Stomach (tissue), 9 donors: ENCODE data around the gene CORO1C. TPM values are rescaled to one million over a fixed set of nuclear protein-coding genes. Genes with fewer than 3 reads are reported as not detected.

Experiments
- DNase-seq, 2 donors: peaks; one replicate each; pipeline versions ENCODE4 v3.0.0 to v3.0.0-alpha.2; 2013 to 2019
- H3K27ac ChIP-seq, 5 donors: fragments of 200-600 bp in 4 of 5; sonication (generic) in 4 of 5; one replicate each; pipeline ENCODE4 v1.5.1; 2013 to 2019; ENCODE audit warnings: mild to moderate bottlenecking in 1 of 5, moderate library complexity in 1 of 5
- H3K27me3 ChIP-seq, 3 donors: fragments of 200-600 bp; sonication (generic); one replicate each; pipeline ENCODE4 v1.5.1; 2017 to 2019; ENCODE audit warnings: mixed run types in 1 of 3
- H3K36me3 ChIP-seq, 4 donors: fragments of 200-600 bp; sonication (generic); 1 replicate in 3 of 4; 2 replicates in 1 of 4; pipeline ENCODE4 v1.5.1; 2016 to 2019
- H3K4me1 ChIP-seq, 4 donors: fragments of 200-600 bp; sonication (generic); one replicate each; pipeline ENCODE4 v1.5.1; 2016 to 2019
- H3K4me3 ChIP-seq, 4 donors: fragments of 200-600 bp; sonication (generic) in 3 of 4; one replicate each; pipeline ENCODE4 v1.5.1; 2016 to 2019; ENCODE audit warnings: mild to moderate bottlenecking in 1 of 4
- H3K9me3 ChIP-seq, 4 donors: fragments of 200-600 bp; sonication (generic); one replicate each; pipeline ENCODE4 v1.5.1; 2016 to 2019
- EP300 ChIP-seq: sonication (generic); formaldehyde crosslinking; IDR thresholded peaks from one replicate; pipeline ENCODE4 v1.6.1; 2017; ENCODE audit warnings: antibody characterized with exemption
- POLR2A ChIP-seq, 4 donors: fragments of 450-650 bp; IDR thresholded peaks; one replicate each; pipeline ENCODE4 v1.6.1; 2016; ENCODE audit warnings: antibody characterized with exemption in 4 of 4, control low read depth in 2 of 4, mild to moderate bottlenecking in 1 of 4, moderate library complexity in 1 of 4
- POLR2AphosphoS5 ChIP-seq, 3 donors: sonication (generic); formaldehyde crosslinking; IDR thresholded peaks; one replicate each; pipeline ENCODE4 v1.6.1; 2016; ENCODE audit warnings: antibody characterized with exemption in 3 of 3
- WGBS, 5 donors: extraction: QIAGEN DNeasy Blood & Tissue Kit in 3 of 5; methylation state at CpG; one replicate each; pipeline versions ENCODE4 v1.1.5 to v1.1.7; 2013 to 2018; 5-methylcytosine and 5-hydroxymethylcytosine counted together
- intact Hi-C: fragments of 100-400 bp; cut with DNase I; formaldehyde crosslinking; loops from one replicate; pipeline ENCODE4 v1.15.1; 2023; ENCODE audit warnings: low total_unique reads
- polyA plus RNA-seq, 3 donors: library from polyadenylated mRNA; stranded (reverse); fragments of 200-250 nt; gene quantifications; one replicate each; pipeline ENCODE4 v1.2.3, GENCODE V29; 2013
- total RNA-seq, 5 donors: library from RNA; depleted of rRNA; stranded (reverse); fragments of >200 nt; gene quantifications; one replicate each; pipeline versions ENCODE4 v1.1.0 to v1.2.3, GENCODE V29; 2014 to 2016
- TF ChIP-seq, protein P1 (sequence below), 7 experiments: fragments of 450-650 bp in 4 of 7; fragments of 200-600 bp in 3 of 7; sonication (generic) in 3 of 7; IDR thresholded peaks; one replicate each; pipeline ENCODE4 v1.5.1; 2016 to 2019; ENCODE audit warnings: antibody characterized with exemption in 7 of 7, control low read depth in 2 of 7, mild to moderate bottlenecking in 1 of 7
- donor health status: healthy with polysubstance abuse.
- donor health status: Bipolar disorder and iron deficiency.
- donor health status: healthy.

CORO1C gene
- total and polyA plus RNA-seq, 8 donors, result 27.4 to 392 (median 143) TPM

- Histone ChIP-seq H3K27me3 (no peaks in the 10 kb centered on the region), H3K4me1 (peaks cover 11 to 77% (median 45%) of the 10 kb centered on the region in 4 donors), H3K4me3 (no peak overlapping the region), H3K27ac (peak overlapping the region in 1 of 5 donors; percentile 5), H3K36me3 (peaks cover 0 to 6% (median 0%) of the 10 kb centered on the region in 4 donors), H3K9me3 (no peaks in the 10 kb centered on the region)
- TF ChIP-seq EP300, result no peak
- TF ChIP-seq POLR2A (IDR thresholded peaks at IDR 0.05), result no peak
- no peak for TF ChIP-seq POLR2AphosphoS5 (IDR thresholded peaks at IDR 0.05)
- TF ChIP-seq, protein P1, sequence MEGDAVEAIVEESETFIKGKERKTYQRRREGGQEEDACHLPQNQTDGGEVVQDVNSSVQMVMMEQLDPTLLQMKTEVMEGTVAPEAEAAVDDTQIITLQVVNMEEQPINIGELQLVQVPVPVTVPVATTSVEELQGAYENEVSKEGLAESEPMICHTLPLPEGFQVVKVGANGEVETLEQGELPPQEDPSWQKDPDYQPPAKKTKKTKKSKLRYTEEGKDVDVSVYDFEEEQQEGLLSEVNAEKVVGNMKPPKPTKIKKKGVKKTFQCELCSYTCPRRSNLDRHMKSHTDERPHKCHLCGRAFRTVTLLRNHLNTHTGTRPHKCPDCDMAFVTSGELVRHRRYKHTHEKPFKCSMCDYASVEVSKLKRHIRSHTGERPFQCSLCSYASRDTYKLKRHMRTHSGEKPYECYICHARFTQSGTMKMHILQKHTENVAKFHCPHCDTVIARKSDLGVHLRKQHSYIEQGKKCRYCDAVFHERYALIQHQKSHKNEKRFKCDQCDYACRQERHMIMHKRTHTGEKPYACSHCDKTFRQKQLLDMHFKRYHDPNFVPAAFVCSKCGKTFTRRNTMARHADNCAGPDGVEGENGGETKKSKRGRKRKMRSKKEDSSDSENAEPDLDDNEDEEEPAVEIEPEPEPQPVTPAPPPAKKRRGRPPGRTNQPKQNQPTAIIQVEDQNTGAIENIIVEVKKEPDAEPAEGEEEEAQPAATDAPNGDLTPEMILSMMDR (IDR thresholded peaks at IDR 0.05), result no peak
- no peak for DNase-seq
- intact Hi-C loops, result no loop called here
- 94 to 98% (median 97%) methylated on average over 5 of the region's 5 CpGs for WGBS, 5 donors
Observed at GRCh38 chr12:108714866-108715265, 16.5 kb downstream of the CORO1C start.

DNA sequence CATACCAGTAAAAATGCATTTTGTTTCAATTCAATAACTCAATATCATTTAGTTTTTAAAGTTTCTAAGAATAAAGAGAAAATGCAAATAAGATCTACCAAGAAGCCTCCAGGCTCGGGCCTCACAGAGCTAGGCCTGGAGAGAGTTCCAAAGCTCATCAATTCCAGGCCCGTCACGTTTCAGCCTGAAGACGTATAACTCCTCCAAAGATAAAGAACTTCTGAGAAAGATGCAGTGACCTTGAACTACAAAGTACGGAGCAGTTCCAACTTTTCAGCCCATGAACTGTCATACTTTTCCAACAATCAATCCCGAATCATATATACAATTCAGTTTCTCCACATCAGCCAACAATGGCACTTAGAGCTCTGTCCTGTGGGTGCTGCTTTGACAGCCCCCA, 17.8 kb downstream of the CORO1C start:
- Histone ChIP-seq H3K4me3 (no peak overlapping the region), H3K9me3 (no peaks in the 10 kb centered on the region), H3K4me1 (peaks cover 7 to 75% (median 42%) of the 10 kb centered on the region in 4 donors), H3K36me3 (peaks cover 0 to 6% (median 0%) of the 10 kb centered on the region in 4 donors), H3K27ac (peak overlapping the region in 2 of 5 donors; percentile 42 to 52), H3K27me3 (no peaks in the 10 kb centered on the region)
- TF ChIP-seq POLR2AphosphoS5 (IDR thresholded peaks at IDR 0.05) (no peak), EP300 (no peak), POLR2A (IDR thresholded peaks at IDR 0.05) (no peak)
- TF ChIP-seq, protein P1 (IDR thresholded peaks at IDR 0.05), result no peak
- intact Hi-C loops, result no loop called here
- WGBS, 5 donors, result 64 to 87% (median 73%) methylated on average over 6 of the region's 6 CpGs
- DNase-seq, result no peak

- TF ChIP-seq EP300 (no peak), POLR2AphosphoS5 (IDR thresholded peaks at IDR 0.05) (no peak), POLR2A (IDR thresholded peaks at IDR 0.05) (no peak)
- TF ChIP-seq, protein P1 (IDR thresholded peaks at IDR 0.05), result no peak
- peak overlapping the region in 3 of 5 donors; percentile 22 to 52 (median 42) for H3K27ac ChIP-seq
- intact Hi-C loops, result no loop called here
- H3K4me3 ChIP-seq, result no peak overlapping the region
- H3K4me1 ChIP-seq, result peaks cover 7 to 75% (median 39%) of the 10 kb centered on the region in 4 donors
- WGBS, 5 donors, result 8 to 64% (median 51%) methylated on average over 2 of the region's 2 CpGs
- no peaks in the 10 kb centered on the region for H3K9me3 ChIP-seq
- H3K36me3 ChIP-seq, result peaks cover 0 to 6% (median 0%) of the 10 kb centered on the region in 4 donors
- no peaks in the 10 kb centered on the region for H3K27me3 ChIP-seq
- no peak for DNase-seq
Observed at GRCh38 chr12:108712925-108713203, 18.5 kb downstream of the CORO1C start.

DNA sequence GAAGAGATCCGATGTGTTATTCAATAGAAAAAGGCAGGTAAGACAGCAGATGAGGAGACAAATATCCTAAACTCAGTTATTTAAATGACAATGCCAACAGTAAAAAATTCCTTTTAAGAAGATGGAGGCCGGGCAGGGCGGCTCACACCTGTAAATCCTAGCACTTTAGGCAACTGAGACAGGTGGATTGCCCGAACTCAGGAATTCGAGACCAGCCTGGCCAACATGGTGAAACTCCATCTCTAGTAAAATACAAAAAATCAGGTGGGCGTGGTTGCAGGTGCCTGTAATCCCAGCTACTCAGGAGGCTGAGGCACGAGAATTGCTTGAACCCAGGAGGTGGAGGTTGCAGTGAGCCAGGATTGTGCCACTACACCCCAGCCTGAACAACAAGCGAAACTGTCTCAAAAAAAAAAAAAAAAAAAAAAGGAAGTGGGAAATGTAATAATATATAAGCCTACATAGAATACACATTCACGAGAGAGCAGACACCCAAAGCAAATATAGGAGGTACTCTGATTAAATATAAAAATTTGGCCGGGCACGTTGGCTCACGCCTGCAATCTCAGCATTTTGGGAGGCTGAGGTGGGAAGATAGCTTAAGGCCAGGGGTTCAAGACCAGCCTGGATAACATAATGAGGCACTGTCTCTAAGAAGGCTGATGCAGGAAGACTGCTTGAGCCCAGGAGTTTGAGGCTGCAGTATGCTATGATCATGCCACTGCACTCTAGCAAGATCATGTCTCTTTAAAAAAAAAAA, 19.0 kb downstream of the CORO1C start:
- H3K27me3 ChIP-seq, result no peaks in the 10 kb centered on the region
- H3K4me1 ChIP-seq, result peaks cover 7 to 75% (median 38%) of the 10 kb centered on the region in 4 donors
- H3K27ac ChIP-seq, result peak overlapping the region in 3 of 5 donors; percentile 20 to 54 (median 22)
- no peak overlapping the region for H3K4me3 ChIP-seq
- DNase-seq, result no peak
- H3K9me3 ChIP-seq, result no peaks in the 10 kb centered on the region
- H3K36me3 ChIP-seq, result peaks cover 0 to 5% (median 0%) of the 10 kb centered on the region in 4 donors
- 70 to 83% (median 73%) methylated on average over 12 of the region's 12 CpGs for WGBS, 5 donors
- no peak for TF ChIP-seq EP300
- TF ChIP-seq POLR2AphosphoS5 (IDR thresholded peaks at IDR 0.05), result no peak
- no peak for TF ChIP-seq POLR2A (IDR thresholded peaks at IDR 0.05)
- TF ChIP-seq, protein P1 (IDR thresholded peaks at IDR 0.05), result no peak
- intact Hi-C loops, result no loop called here
